GM18520 (cell line): ENCODE measurements around the gene AQP11.
"Not testable (repeated sequence)": the region's sequence is repeated elsewhere in the genome, so short reads cannot be mapped to it uniquely, and the experiment has no call there.

Source experiments
- ATAC-seq: cut with Tn5 transposase; IDR thresholded peaks from one replicate; pipeline ENCODE4 v1.9.1; 2021; ENCODE audit not compliant: unreplicated experiment

Gene AQP11, protein sequence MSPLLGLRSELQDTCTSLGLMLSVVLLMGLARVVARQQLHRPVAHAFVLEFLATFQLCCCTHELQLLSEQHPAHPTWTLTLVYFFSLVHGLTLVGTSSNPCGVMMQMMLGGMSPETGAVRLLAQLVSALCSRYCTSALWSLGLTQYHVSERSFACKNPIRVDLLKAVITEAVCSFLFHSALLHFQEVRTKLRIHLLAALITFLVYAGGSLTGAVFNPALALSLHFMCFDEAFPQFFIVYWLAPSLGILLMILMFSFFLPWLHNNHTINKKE

DNA sequence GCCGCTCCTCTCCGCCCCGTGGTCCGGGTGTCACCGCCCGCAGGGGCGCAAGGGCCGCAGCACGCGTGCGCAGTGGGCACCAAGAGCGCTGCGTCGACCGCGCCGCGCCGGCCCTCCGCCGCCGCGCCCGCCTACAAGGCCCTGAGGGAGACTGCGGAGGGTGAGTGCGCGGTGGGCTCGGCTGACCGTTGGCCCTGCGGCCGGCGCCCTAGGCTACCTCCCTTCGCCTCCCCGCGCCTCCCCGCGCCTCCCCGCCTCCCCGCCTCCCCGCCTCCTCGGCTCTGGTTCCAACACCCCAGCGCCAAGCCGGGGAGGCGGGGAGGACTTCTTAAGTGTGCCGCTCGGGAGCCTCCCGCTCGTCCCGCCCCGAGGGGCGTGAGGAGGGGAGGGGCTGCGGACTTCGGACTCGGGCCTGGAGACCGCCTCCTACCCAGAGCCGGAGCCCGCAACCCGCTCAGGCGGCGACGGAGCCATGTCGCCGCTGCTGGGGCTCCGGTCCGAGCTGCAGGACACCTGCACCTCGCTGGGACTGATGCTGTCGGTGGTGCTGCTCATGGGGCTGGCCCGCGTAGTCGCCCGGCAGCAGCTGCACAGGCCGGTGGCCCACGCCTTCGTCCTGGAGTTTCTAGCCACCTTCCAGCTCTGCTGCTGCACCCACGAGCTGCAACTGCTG is at the start of gene AQP11:
TSS of gene AQP11 (plus strand) at position 433 of the 673 bp plus-strand sequence. CDS start at position 473, 40 bp downstream.
- peak; percentile 83 for ATAC-seq

DNA sequence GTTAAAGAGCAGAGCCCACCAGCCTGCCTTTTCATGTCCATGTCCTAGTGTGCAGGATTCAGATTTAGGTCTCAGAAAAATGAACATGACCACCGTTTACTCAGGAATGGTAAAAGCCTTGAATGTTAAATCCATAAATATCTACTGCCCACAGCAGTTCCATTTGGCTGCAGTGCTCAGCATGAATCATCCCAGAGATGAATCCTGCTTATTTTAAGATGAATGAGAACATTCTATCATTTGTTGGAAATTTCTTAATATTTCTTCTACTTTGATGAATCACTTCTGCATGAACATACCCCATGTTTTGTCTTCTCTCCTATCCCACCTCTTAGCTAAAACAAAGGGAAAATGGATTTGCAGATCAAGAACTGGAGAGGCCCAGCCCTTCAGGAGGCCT is 47.5 kb upstream of the AQP11 start:
- ATAC-seq: no peak

DNA sequence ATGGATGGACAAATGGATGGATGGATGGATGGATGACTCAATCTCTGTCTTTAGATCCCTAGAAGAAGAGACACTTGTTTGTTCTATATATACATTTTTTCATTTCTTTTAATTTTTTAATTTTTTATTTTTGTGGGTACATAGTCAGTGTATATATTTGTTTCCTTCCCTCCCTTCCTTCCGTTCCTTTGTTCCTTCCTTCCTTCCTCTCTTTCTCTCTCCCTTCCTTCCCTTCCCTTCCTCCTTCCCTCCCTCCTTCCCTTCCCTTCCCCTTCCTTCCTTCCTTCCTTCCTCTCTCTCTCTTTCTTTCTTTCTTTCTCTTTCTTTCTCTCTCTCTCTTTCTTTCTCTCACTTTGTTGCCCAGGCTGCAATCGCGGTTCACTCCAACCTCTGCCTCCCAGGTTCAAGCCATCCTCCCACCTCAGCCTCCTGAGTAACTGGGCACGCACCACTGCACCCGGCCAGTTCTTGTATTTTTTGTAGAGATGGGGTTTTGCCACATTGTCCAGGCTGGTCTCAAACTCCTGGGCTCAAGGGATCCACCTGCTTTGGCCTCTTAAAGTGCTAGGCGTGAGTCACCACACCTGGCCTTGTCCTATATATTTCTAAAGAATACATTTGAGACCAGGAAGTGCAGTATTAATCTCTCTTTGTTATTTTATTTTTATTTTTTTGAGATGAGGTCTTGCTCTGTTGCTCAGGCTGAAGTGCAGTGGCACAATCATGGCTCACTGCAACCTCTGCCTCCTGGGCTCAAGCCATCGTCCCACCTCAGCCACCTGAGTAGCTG is 42.5 kb upstream of the AQP11 start:
- no peak for ATAC-seq

DNA sequence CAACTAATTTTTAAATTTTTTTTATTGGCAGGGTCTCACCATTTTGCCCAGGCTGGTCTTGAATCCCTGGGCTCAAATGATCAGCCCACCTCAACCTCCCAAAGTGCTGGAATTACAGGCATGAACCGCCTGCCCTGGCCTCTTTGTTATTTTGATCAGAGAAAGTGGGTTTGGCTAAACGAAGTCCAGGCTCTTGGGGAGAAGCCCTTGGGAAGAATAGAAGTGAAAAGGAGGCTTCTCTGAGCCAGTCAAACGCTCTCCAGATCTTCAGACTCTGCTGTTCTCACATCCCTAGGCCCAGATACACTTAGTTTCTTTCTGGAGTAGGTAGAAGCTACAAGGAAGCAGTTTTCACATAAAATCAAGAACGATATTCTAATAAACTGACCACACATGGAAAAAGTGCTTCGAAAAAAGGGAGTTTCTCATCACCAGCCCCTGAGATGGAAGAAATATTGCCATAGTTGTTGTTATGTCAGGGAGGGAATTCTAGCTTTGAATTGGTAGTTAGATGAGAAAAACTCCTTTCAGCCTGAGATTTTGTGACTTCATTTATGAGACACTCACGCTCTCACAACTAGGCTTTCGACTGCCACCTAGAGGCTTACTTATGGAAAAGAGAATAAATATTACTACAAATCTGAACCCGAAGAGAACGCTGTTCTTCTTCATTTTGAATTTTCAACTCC is 41.7 kb upstream of the AQP11 start:
- no peak for ATAC-seq

DNA sequence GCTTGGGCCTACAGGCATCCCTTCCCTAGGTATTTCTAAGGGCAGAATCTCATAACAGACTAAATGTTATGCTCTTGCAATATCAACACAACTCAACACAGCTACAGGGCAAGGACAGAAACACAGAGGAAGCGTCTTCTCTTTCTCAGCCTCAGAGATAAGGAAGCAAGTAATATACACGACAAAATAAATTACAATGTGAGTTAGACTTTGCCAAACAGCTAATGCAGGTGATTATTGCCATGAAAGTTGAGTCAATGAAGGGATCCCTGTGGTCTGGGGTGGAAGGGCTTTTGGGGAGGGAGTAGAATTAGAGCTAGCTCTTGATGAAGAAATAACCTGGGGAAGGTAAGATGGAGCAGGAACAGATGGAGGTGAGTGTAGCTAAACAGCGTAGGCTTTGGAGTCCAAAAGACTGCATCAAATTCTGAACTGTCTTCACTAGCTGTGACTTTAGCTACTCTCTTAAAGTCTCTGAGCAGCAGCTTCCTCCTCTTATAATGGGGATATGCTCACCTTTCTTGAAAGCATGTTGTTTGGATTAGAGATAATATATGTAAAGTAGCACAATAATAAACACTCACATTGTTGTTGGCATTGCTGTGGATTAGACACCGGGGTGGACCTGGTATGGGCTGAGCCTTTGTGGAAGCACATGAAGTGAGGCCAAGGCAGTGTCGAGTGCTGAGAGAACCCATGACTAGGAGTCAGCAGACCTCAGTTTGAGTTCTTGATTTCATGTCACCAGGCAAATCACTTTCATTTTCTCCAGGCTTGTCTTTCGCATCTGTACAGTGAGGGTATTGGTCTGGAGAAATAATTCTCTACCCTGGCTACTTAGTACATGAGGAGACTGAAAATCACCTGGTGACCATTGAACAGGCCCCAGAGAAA is 41.0 kb upstream of the AQP11 start:
- no peak for ATAC-seq

DNA sequence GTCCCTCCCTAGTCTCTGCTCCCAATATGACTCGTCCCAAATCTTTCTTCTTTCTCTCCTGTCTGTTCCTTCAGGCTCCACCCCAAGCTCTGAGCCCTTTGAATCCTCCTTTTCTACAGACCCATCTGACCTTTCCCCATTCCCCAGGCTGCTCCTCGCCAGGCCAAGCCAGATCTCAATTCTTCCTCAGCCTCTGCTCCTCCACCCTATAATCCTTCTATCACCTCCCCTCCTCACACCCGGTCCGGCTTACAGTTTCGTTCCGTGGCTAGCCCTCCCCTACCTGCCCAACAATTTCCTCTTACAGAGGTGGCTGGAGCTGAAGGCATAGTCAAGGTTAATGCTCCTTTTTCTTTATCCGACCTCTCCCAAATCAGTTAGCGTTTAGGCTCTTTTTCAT is 38.3 kb upstream of the AQP11 start:
- ATAC-seq: not testable (repeated sequence)

DNA sequence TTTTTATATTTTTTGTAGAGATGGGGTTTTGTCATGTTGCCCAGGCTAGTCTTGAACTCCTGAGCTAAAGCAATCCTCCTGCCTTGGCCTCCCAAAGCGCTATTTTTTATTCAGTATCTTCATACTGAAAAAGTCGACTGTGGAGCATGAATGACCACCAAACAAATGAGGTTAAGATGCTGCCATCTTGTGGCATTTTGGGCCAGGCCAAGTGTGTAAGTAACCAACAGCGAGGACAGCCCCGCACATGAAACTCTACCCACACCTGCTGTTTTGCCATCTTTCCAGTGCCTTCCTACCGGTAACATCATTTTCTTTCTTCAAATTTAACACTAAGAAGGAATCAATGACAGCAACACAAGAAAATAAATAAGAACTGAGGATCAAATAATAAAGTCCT is 32.2 kb upstream of the AQP11 start:
- no peak for ATAC-seq

DNA sequence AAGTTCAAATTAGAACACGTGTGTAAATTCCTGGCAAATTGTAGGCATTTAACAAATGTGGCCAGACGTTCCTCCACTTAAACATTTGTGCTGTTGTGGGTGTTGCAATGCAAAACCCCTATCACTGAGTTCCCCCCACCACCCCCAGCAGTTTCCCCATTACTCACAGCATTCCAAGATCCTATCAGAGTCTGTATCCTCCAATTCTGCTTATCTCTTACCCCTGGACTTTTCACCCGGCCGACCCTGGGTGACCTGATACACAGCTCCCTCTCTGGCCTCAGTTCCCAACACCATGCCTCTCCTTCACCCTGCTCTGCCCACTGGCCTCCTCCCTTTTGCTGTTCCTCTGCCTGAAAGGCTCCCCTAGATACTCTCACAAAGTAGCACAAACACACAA is 31.4 kb upstream of the AQP11 start:
- no peak for ATAC-seq

DNA sequence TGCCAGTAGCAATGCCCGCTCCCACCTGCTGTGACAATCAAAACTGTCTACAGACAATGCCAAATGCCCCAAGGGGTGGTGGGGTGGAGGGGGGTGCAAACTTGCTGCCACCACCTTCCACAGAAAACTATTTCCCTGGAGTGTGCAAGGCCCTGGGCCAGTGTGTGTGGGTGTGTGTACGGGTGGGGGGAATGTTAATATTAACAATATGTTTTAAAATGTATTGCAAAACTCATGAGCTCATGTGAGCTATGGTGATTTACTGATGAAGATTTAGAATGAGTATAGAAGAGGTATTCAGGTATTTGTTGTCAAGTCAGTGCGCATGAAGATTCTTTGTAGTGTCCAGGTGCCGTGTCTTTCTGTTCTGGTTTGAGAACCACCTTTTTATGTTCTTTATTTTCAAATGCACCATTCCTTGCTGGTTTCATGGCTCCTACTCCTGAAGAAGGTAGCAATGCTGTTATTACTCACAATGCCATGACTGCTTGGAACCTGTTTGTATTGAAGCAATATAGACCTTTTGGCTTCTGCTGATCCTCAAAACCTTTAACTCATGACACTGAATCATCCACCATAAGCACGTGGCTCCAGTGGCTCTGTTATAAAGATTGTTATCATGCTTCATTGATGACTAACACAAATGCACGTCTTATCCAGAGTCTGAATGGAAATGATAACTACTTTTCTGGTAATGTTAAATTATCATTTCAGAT is 29.9 kb upstream of the AQP11 start:
- no peak for ATAC-seq

DNA sequence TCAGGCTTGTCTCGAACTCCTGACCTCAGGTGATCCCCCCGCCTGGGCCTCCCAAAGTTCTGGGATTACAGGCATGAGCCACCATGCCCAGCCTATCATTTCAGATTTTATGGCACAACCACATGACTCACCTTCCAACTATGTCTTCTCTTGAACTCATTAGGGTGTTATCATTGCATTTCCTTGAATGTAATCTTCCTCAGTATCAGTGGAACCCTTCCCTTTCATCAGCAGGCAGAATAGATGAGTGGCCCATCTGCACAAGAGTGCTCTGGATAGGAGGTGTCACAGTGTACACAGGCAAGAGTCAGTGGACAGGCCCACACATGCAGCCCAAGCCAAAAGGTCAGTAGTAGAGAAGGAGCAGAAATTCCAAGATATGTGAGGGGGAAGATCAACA is 29.1 kb upstream of the AQP11 start:
- ATAC-seq: no peak

DNA sequence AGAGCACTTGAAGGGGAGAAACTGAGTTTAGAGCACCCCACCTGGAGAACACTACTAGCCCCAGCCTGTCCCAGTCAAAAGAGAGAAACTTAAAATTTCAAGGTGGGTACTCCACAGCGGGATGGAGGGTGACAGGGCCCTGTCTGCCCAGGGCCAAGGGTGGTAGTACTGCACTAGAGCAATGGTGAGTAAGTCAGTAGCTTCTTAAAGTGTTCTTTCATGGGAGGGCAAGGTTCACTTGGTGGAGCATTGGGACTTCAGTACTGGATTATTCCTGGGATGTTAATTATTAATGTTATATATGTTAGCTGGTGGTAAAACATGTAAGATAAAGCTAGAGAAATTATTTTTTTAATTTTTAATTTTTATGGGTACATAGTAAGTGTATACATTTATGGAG is 28.5 kb upstream of the AQP11 start:
- ATAC-seq: no peak

DNA sequence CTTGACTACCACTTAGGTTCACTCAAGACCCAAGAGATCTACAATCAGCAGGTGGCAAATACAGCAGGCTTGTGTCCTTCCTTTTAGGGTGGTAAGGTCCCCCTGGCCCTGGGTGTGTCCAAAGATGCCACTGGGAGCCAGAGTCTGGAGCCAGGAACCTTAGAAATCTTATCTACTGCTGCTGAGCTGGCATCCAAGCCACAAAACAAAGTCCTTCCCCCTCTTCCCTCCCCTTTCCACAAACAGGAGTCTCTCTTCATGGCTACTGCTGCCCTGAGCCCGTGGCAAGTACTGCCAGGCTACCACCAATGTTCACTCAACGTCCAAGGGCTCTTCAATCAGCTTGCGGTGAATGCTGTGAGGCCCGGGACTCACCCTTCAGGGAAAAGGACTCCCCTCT is 21.4 kb upstream of the AQP11 start:
- ATAC-seq: no peak

DNA sequence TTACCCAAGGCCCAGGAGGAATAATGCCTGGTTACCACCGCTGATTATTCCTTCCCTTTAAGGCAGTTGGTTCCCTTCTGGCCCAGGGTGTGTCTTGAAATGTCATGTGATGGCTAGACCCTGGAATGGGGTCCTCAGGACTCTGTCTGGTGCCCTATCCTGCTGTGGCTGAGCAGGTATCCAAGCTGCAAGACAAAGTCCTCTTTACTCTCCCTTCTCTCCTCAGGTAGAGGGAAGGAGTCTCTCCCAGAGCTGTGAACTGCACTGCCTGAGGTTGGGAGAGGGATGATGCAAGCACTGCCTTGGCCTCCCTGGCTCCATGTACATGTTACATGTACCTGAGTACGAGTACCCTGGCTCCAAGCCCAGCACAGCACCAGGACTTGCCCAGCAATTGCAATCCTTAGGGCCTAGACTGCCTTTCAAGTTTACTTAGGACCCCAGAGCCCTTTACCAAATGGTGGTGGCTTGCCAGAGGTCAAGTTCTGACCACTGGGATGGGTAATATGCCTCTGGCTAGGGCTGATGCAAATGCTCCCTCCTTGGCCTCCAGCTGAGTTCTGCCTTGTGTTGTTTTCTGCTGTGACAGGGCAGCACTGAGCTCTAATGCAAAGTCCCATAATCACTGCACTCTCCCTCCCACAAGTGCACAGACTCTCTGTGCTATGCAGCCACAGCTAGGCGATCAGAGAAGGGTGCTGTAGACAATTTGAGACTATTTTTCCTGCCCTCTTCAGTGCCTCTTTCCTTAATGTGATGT is 20.7 kb upstream of the AQP11 start:
- no peak for ATAC-seq

DNA sequence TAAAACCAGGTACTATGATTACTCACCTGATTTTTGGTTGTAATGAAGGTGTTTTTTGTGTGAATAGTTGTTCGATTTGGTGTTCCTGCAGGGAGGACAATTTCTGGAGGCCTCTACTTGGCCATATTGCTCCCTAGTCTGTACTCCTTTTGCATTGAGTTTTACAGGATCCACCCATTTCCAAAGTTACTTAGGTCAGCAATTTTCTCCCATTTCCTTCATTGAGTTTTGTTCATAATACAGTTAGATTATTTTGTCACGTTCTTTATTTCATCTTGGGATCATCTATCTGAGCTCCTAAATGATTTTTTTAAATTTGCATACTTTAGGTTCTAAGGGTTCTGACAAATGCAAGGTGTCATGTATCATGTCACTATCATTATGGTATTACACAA is 20.1 kb upstream of the AQP11 start:
- ATAC-seq: no peak

DNA sequence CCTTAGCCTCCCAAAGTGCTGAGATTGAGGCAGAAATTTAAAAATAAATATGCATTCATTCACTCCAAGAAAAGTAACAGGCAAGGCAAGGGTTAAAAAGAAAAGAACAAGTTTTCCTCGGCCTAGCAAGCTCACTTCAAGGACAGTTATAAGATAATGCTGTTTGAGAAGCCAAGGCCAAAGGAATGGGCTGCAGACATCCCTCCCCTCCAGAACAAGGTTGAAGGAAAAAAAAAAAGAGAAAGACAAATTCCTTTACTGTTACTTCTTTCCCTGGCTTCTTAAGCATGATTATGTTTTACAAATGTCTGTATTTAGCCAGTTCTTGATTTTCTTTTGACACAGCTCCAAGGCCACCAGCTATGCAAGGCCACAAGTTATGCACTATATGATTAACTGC is 18.9 kb upstream of the AQP11 start:
- ATAC-seq: not testable (repeated sequence)

DNA sequence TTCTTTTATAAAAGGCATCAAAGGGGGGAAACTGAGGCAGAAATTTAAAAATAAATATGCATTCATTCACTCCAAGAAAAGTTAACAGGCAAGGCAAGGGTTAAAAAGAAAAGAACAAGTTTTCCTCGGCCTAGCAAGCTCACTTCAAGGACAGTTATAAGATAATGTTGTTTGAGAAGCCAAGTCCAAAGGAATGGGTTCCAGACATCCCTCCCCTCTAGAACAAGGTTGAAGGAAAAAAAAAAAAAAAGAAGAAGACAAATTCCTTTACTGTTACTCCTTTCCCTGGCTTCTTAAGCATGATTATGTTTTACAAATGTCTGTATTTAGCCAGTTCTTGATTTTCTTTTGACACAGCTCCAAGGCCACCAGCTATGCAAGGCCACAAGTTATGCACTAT is 14.3 kb upstream of the AQP11 start:
- not testable (repeated sequence) for ATAC-seq

DNA sequence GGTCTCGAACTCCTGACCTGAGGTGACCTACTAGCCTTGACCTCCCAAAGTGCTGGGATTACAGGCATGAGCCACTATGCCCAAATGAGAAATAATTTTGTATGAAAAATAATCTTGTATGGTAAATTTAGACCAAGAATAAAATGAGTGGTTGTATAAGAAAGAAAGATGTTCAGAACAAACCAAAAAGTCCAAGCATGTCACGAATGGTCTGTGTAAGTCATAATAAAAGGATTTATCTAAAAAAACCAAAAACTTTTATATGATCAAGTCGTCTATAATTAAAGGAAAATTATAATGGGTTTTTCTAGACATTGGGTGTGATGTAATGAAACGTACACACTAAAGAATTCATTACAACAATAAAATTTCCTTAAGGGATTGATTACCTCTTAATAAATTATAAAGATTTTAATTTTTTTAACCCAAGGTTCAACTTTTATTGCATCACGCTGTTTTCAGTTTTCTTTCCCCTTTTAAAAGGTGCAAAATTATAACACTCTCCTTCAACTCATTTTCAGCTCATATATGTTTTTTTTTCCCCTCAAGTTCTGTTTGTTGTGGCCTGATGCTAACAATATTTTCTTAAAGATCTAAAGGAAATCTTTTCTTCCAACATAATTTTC is 8.9 kb upstream of the AQP11 start:
- no peak for ATAC-seq

DNA sequence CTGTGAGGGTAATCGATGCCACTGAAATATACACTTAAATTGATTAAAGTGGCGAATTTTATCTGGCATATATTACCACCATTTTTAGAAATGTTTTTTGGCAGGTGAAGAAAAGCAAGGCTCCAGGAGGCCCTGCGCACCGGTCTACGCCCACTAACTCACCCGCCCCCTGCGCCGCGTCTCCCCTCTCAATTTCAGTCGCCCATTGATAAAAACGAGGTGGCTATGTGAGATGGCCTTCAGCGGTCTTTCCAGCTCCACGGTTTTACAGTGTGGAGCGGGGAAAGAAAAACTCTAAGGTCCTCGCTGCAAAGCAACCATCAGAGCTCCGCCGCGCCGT is 602 bp upstream of the AQP11 start:
- ATAC-seq: no peak
